COLO668 (cell line): Measurements from ENCODE around the gene VWA2.

ENCODE experiments used
- DNase-seq: peaks from one replicate; lab custom pipeline; 2025; ENCODE audit not compliant: unreplicated experiment; lab: John Stamatoyannopoulos, UW

The VWA2 gene

GRCh38 chr10:114293075-114293474 is 54.0 kb downstream of the VWA2 start:
- no peak for DNase-seq

GRCh38 chr10:114294549-114294948 is 55.5 kb downstream of the VWA2 start:
- DNase-seq, result no peak

- no peak for DNase-seq
Measured at GRCh38 chr10:114295393-114295792, 56.3 kb downstream of the VWA2 start.

- DNase-seq, result no peak
Measured at GRCh38 chr10:114297136-114297705, 58.2 kb downstream of the VWA2 start.

- no peak for DNase-seq
Measured at GRCh38 chr10:114300036-114300645, 61.1 kb downstream of the VWA2 start.

GRCh38 chr10:114301177-114301576 is 62.1 kb downstream of the VWA2 start:
- DNase-seq, result peak; percentile 4

GRCh38 chr10:114301951-114302710 is 63.1 kb downstream of the VWA2 start:
- no peak for DNase-seq

GRCh38 chr10:114303556-114303955 is 64.5 kb downstream of the VWA2 start:
- DNase-seq, result no peak

- DNase-seq, result peak; percentile 69
Measured at GRCh38 chr10:114304017-114304570, 65.0 kb downstream of the VWA2 start.

GRCh38 chr10:114304571-114305421 is 65.7 kb downstream of the VWA2 start:
- DNase-seq, result peak; percentile 35

- no peak for DNase-seq
Measured at GRCh38 chr10:114305521-114305925, 66.5 kb downstream of the VWA2 start.

GRCh38 chr10:114306116-114306973 is 67.3 kb downstream of the VWA2 start:
- DNase-seq, result no peak

GRCh38 chr10:114307731-114308130 is 68.7 kb downstream of the VWA2 start:
- no peak for DNase-seq

- peak; percentile 3 for DNase-seq
Measured at GRCh38 chr10:114308531-114309363, 69.7 kb downstream of the VWA2 start.

GRCh38 chr10:114309364-114309651 is 70.3 kb downstream of the VWA2 start:
- DNase-seq, result no peak

GRCh38 chr10:114310346-114310745 is 71.3 kb downstream of the VWA2 start:
- no peak for DNase-seq

GRCh38 chr10:114311023-114311422 is 72.0 kb downstream of the VWA2 start:
- DNase-seq, result no peak

GRCh38 chr10:114311496-114312209 is 72.6 kb downstream of the VWA2 start:
- no peak for DNase-seq

- no peak for DNase-seq
Measured at GRCh38 chr10:114313139-114313538, 74.1 kb downstream of the VWA2 start.
